ENCODE measurements around the gene AVPR2.
A peak's percentile ranks its signal among the peaks of the same experiment; 100 is the strongest.

Gene AVPR2

DNA sequence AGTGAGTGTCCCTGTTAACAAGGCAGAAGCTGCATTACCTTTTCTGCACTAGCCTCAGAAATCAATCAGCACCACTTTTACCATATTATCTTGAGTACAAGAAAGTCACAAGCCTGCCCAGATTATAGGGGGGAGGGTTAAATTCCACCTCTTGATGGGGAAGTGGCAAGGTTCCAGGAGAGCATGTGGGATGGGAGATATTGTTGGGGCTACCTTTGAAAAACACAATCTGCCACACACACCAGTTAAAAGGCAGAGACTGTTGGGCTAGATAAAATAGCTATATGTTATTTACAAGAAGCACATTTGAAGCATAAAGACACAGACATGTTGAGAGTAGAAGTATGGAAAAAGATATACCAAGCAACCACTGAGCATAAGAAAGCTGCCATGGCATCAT is 6.6 kb upstream of the AVPR2 start:
- no peak for DNase-seq (ENCODE audit: low read depth)
- no peak overlapping the region for H3K4me3 ChIP-seq (ENCODE audit: control insufficient read depth, low read depth, low read length)
- TF ChIP-seq, protein P1, sequence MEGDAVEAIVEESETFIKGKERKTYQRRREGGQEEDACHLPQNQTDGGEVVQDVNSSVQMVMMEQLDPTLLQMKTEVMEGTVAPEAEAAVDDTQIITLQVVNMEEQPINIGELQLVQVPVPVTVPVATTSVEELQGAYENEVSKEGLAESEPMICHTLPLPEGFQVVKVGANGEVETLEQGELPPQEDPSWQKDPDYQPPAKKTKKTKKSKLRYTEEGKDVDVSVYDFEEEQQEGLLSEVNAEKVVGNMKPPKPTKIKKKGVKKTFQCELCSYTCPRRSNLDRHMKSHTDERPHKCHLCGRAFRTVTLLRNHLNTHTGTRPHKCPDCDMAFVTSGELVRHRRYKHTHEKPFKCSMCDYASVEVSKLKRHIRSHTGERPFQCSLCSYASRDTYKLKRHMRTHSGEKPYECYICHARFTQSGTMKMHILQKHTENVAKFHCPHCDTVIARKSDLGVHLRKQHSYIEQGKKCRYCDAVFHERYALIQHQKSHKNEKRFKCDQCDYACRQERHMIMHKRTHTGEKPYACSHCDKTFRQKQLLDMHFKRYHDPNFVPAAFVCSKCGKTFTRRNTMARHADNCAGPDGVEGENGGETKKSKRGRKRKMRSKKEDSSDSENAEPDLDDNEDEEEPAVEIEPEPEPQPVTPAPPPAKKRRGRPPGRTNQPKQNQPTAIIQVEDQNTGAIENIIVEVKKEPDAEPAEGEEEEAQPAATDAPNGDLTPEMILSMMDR (IDR thresholded peaks at IDR 0.05; ENCODE audit: control insufficient read depth, insufficient read depth, low read depth, low read length, missing control alignments): no peak

DNA sequence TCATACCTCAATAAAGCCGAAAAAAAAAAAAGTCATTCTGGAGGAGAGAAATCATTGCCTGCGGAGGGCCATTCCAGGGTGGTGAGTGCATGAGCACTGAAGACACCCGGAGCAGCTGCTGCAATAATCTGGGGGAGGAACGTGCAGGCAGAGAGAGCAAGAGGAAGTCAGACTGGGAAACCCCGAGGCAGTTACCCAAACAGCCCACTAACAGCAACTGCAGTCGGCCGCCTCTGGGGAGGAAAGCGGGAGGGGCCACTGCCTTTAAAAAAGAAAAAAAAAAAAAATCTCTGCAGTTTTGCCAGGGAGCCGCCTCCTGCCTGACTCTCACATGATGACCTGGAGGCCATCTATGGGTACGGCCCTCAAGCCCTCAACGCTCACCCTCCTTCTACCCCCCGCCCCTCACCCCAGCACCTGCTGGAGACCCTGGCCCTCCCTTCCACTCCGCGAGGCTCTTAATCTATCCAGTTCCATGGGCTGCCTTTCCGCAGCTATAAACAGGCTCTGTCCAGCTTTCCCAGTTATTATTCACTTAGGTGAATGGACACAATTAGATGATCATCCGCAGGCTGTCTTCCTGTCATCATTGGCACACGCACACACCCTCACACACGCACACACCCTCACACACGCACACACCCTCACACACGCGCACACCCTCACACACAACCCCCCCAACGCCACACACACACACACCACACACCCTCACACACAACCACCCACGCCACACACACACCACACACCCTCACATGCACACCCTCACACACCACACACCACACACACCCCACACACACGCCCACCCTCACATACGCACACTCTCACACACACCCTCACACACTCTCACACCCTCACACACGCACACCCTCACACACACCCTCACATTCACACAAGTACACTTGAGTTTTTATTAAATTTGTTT is 3.4 kb upstream of the AVPR2 start:
- H3K4me3 ChIP-seq (ENCODE audit: control insufficient read depth, low read depth, low read length): no peak overlapping the region
- TF ChIP-seq, protein P1 (IDR thresholded peaks at IDR 0.05; ENCODE audit: control insufficient read depth, insufficient read depth, low read depth, low read length, missing control alignments): no peak
- DNase-seq (ENCODE audit: low read depth): peak; percentile 52

DNA sequence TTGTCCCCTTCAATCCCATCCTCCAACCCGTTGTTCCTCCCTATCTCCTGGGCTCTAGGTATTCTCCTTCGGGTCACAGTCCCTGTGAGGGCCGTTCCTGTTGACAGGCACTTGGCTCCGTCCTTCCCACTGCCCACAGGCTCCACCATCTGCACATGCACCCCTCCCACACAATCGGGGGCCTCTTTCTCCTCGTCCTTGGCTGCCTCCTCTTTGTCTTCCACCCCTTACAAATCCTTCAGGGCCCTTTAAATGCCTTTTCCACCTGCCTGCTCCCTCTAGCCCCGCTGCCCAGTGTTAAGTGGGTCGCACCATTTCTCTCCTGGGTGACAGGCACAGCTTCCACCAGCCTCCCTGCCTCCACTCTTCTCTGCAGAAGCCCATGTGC is 2.7 kb upstream of the AVPR2 start:
- TF ChIP-seq, protein P1 (IDR thresholded peaks at IDR 0.05; ENCODE audit: control insufficient read depth, insufficient read depth, low read depth, low read length, missing control alignments): no peak
- DNase-seq (ENCODE audit: low read depth): no peak
- no peak overlapping the region for H3K4me3 ChIP-seq (ENCODE audit: control insufficient read depth, low read depth, low read length)

DNA sequence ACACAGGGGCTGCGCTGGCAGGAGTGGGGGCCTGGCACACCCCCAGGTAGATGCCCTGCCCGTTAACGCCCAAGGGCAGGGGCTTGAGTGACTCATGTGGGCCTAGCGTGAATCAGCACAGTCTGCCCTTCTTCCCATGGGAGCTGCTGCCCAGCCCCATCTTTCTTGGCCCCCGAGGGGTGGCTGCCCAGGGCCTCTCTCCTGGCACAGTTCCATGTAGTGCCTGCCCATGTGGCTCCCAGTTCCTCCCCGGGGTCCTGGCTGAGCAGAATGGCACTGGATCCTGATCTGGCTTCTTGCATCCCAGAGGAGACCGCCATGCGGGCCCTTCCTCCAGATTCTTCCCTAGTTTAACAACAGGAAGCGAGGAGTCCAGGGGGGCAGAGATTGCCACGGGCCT is 2.1 kb upstream of the AVPR2 start:
- TF ChIP-seq, protein P1 (IDR thresholded peaks at IDR 0.05; ENCODE audit: control insufficient read depth, insufficient read depth, low read depth, low read length, missing control alignments): no peak
- H3K4me3 ChIP-seq (ENCODE audit: control insufficient read depth, low read depth, low read length): no peak overlapping the region
- DNase-seq (ENCODE audit: low read depth): no peak

DNA sequence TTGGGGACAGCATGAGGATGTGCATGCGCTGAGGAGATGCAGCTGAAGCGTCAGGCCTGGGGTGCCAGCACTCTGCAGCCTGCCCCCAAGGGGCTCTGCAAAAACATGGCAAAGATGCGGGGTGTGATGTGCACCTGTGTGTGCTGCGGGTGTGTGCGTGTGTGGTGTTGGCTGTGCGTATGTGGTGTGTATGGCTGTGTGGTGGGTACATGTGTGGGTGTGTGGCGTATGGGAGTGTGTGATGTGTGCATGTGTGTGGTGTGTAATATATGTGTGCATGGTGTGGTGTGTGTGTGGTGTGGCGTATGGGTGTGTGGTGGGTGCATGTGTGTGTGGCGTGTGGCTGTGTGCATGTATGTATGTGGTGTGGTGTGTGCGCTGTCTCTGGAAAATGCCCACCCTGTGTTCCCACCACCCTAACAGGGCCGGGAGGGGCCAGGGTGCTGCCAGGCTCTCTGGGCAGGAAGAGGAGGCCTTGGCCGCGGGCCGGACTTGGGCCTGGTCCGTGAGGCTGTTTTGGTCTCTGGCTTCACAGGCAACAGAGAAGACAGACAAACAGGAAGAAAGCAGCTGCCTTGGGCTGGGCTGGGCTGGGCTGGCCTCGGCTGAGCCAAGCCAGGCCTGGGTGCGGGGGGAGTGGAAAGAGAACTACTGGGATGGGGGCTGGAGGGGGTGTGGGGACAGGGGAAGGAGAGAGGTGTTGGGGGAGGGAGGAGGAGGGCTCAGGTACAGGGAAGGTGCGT is 1.1 kb upstream of the AVPR2 start:
- no peak for DNase-seq (ENCODE audit: low read depth)
- TF ChIP-seq, protein P1 (IDR thresholded peaks at IDR 0.05; ENCODE audit: control insufficient read depth, insufficient read depth, low read depth, low read length, missing control alignments): no peak
- H3K4me3 ChIP-seq (ENCODE audit: control insufficient read depth, low read depth, low read length): no peak overlapping the region

DNA sequence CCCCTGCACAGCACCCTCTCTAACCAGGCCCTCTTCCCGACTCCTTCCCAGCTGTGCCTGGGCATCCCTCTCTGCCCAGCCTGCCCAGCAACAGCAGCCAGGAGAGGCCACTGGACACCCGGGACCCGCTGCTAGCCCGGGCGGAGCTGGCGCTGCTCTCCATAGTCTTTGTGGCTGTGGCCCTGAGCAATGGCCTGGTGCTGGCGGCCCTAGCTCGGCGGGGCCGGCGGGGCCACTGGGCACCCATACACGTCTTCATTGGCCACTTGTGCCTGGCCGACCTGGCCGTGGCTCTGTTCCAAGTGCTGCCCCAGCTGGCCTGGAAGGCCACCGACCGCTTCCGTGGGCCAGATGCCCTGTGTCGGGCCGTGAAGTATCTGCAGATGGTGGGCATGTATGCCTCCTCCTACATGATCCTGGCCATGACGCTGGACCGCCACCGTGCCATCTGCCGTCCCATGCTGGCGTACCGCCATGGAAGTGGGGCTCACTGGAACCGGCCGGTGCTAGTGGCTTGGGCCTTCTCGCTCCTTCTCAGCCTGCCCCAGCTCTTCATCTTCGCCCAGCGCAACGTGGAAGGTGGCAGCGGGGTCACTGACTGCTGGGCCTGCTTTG is 1.1 kb downstream of the AVPR2 start:
- no peak for DNase-seq (ENCODE audit: low read depth)
- TF ChIP-seq, protein P1 (IDR thresholded peaks at IDR 0.05; ENCODE audit: control insufficient read depth, insufficient read depth, low read depth, low read length, missing control alignments): no peak

More for the DNA sequence above, 1.1 kb downstream of the AVPR2 start:
- H3K4me3 ChIP-seq (ENCODE audit: control insufficient read depth, low read depth, low read length): no peak overlapping the region
